ENCODE data around the gene PNN.

DNA sequence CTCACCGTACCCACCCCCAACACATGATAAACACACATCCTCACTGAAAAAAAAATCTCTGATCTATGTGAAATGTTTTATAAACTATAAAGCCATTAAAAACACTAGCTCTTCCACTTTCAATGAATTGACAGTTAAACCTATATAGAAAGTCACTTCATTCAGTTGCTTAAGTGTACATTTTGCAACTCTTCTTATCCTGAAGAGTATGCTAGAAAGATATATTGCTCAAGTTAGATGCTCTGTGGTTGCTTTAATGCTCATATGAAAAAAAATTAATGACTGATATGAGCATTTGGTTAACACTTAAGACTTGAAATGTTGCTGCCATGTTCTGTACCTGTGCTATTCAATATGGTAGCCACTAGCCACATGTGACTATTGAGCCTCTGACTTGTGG is 37.6 kb downstream of the PNN start:
- TF ChIP-seq POLR2AphosphoS5 (IDR thresholded peaks at IDR 0.05): no peak
- TF ChIP-seq, protein P1, sequence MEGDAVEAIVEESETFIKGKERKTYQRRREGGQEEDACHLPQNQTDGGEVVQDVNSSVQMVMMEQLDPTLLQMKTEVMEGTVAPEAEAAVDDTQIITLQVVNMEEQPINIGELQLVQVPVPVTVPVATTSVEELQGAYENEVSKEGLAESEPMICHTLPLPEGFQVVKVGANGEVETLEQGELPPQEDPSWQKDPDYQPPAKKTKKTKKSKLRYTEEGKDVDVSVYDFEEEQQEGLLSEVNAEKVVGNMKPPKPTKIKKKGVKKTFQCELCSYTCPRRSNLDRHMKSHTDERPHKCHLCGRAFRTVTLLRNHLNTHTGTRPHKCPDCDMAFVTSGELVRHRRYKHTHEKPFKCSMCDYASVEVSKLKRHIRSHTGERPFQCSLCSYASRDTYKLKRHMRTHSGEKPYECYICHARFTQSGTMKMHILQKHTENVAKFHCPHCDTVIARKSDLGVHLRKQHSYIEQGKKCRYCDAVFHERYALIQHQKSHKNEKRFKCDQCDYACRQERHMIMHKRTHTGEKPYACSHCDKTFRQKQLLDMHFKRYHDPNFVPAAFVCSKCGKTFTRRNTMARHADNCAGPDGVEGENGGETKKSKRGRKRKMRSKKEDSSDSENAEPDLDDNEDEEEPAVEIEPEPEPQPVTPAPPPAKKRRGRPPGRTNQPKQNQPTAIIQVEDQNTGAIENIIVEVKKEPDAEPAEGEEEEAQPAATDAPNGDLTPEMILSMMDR (IDR thresholded peaks at IDR 0.05): no peak
